Endothelial cell of umbilical vein (primary cell): ENCODE data around the gene COL8A1. TPM values are rescaled to one million over a fixed set of nuclear protein-coding genes. Genes with fewer than 3 reads are reported as not detected.

Source experiments
- BruUV-seq: library from RNA; stranded (reverse); fragments of 400-500 nt; replicated peaks from 2 replicates; lab custom pipeline; 2021; lab: Mats Ljungman, UMichigan
- CTCF ChIA-PET: fragments of 300-600, 350-600 bp; sonication (Branson Sonifier 250); formaldehyde crosslinking; loops from one replicate; lab custom pipeline; 2021; ENCODE audit warnings: antibody characterized with exemption, inconsistent platforms; lab: Charles Lee
- POLR2A ChIA-PET: fragments of 300-600, 350-600 bp; sonication (Branson Sonifier 250); formaldehyde crosslinking; loops from one replicate; lab custom pipeline; 2021; ENCODE audit warnings: antibody characterized with exemption, inconsistent platforms; lab: Charles Lee
- DNase-seq: peaks from one replicate; pipeline ENCODE4 v3.0.0-alpha.2; 2011; ENCODE audit warnings: low read depth, low spot score
- FAIRE-seq: peaks from 2 replicates; lab custom pipeline; 2011; peaks lifted over from hg19 to GRCh38; lab: Jason Lieb, UNC
- H2AFZ ChIP-seq: 2 replicates; pipeline ENCODE4 v1.6.0; 2012; ENCODE audit warnings: low read depth, low read length, control low read depth, inconsistent platforms
- H3K27ac ChIP-seq: 2 replicates; pipeline ENCODE4 v1.5.1; 2011; ENCODE audit warnings: low read depth, mild to moderate bottlenecking, control low read depth, low read length, moderate library complexity; ENCODE audit not compliant: insufficient read depth
- H3K27me3 ChIP-seq, 2 experiments: 2 replicates each; pipeline versions ENCODE4 v1.6.0 to v1.6.1; 2011; ENCODE audit warnings: low read length in 2 of 2, mixed read lengths in 1 of 2; ENCODE audit not compliant: control insufficient read depth in 2 of 2, insufficient read depth in 2 of 2
- H3K36me3 ChIP-seq, 2 experiments: 2 replicates in 1 of 2; 3 replicates in 1 of 2; pipeline ENCODE4 v1.5.1; 2011; ENCODE audit warnings: low read length in 2 of 2, mild to moderate bottlenecking in 1 of 2, moderate library complexity in 1 of 2; ENCODE audit not compliant: control insufficient read depth in 2 of 2, insufficient read depth in 2 of 2; ENCODE audit errors: extremely low read depth in 1 of 2
- H3K4me1 ChIP-seq: 3 replicates; pipeline ENCODE4 v1.5.1; 2011; ENCODE audit warnings: mild to moderate bottlenecking, low read length; ENCODE audit not compliant: control insufficient read depth, insufficient read depth; ENCODE audit errors: extremely low read depth
- H3K4me2 ChIP-seq: 2 replicates; pipeline ENCODE4 v1.6.1; 2011; ENCODE audit warnings: low read length, control low read depth, mixed read lengths; ENCODE audit not compliant: insufficient read depth
- H3K4me3 ChIP-seq, 3 experiments: fragments of 200-600 bp in 1 of 3; sonication (generic), shearing (Covaris generic) in 1 of 3; replicated peaks in 1 of 3; 2 replicates each; pipeline ENCODE4 v1.5.1; 2011 to 2016; ENCODE audit warnings: control low read depth in 3 of 3, low read length in 3 of 3, mild to moderate bottlenecking in 2 of 3, inconsistent platforms in 1 of 3, low read depth in 1 of 3, moderate library complexity in 1 of 3; ENCODE audit not compliant: insufficient read depth in 1 of 3
- H3K79me2 ChIP-seq: 2 replicates; pipeline ENCODE4 v1.6.0; 2012; ENCODE audit warnings: low read length, inconsistent platforms; ENCODE audit not compliant: control insufficient read depth, insufficient read depth
- H3K9ac ChIP-seq: replicated peaks from 2 replicates; pipeline ENCODE3; 2011; ENCODE audit warnings: low read length, control low read depth; ENCODE audit not compliant: insufficient read depth; ENCODE audit errors: extremely low read depth
- H3K9me1 ChIP-seq: replicated peaks from 3 replicates; pipeline ENCODE4 v1.6.0; 2011; ENCODE audit warnings: mild to moderate bottlenecking, low read length; ENCODE audit not compliant: control insufficient read depth, insufficient read depth; ENCODE audit errors: extremely low read depth
- H3K9me3 ChIP-seq: replicated peaks from 2 replicates; pipeline ENCODE4 v1.5.1; 2012; ENCODE audit warnings: low read length, inconsistent platforms; ENCODE audit not compliant: control insufficient read depth, insufficient read depth
- H4K20me1 ChIP-seq: replicated peaks from 2 replicates; pipeline ENCODE3; 2011; ENCODE audit warnings: mild to moderate bottlenecking, low read length; ENCODE audit not compliant: control insufficient read depth, insufficient read depth; ENCODE audit errors: extremely low read depth
- EZH2 ChIP-seq: IDR thresholded peaks from 2 replicates; pipeline ENCODE4 v1.6.1; 2012; ENCODE audit warnings: borderline replicate concordance, low read depth, mild to moderate bottlenecking, moderate library complexity, low read length, inconsistent platforms; ENCODE audit not compliant: severe bottlenecking
- FOS ChIP-seq: IDR thresholded peaks from 2 replicates; pipeline ENCODE4 v1.6.1; 2011; ENCODE audit warnings: mild to moderate bottlenecking, low read length, moderate library complexity, borderline replicate concordance; ENCODE audit not compliant: insufficient read depth
- GATA2 ChIP-seq: IDR thresholded peaks from 2 replicates; pipeline ENCODE4 v1.7.0; 2011; ENCODE audit warnings: low read depth, mild to moderate bottlenecking, moderate library complexity, mixed read lengths, low read length; ENCODE audit not compliant: insufficient read length, insufficient read depth
- JUN ChIP-seq: IDR thresholded peaks from 2 replicates; pipeline ENCODE4 v1.6.1; 2011; ENCODE audit warnings: borderline replicate concordance, low read depth; ENCODE audit not compliant: insufficient read length, insufficient read depth
- MYC ChIP-seq: IDR thresholded peaks from one replicate; pipeline ENCODE4 v1.6.1; 2011; ENCODE audit warnings: mild to moderate bottlenecking, low read depth, low read length
- POLR2A ChIP-seq: IDR thresholded peaks from 2 replicates; pipeline ENCODE4 v1.6.1; 2012; ENCODE audit warnings: low read depth, mild to moderate bottlenecking, control low read depth, low read length
- POLR2AphosphoS5 ChIP-seq: IDR thresholded peaks from 2 replicates; pipeline ENCODE4 v1.6.1; 2012; ENCODE audit warnings: low read depth, mild to moderate bottlenecking, control low read depth, low read length, moderate library complexity; ENCODE audit not compliant: insufficient read depth
- dilution Hi-C: fragments of 300-500 bp; cut with MboI; formaldehyde crosslinking; loops from one replicate; pipeline ENCODE4 v1.15.0; 2019; ENCODE audit warnings: low sequenced_read_pairs; ENCODE audit not compliant: extremely low pct_ligation_motif_present
- intact Hi-C: fragments of 100-400 bp; cut with micrococcal nuclease; formaldehyde crosslinking; loops from one replicate; pipeline ENCODE4 v1.10.0; 2022
- polyA plus RNA-seq, 4 experiments: library from polyadenylated mRNA; depleted of rRNA in 3 of 4; stranded (reverse) in 3 of 4; unstranded in 1 of 4; fragments of >200 nt; gene quantifications; 2 replicates each; pipeline versions ENCODE4 v1.2.1 to v1.2.3, GENCODE V29; 2011 to 2012; ENCODE audit warnings: missing spikeins in 1 of 4
- total RNA-seq: library from RNA; stranded (reverse); gene quantifications from 2 replicates; pipeline ENCODE4 v1.2.3, GENCODE V29; 2021
- TF ChIP-seq, protein P1 (sequence below), 2 donors: IDR thresholded peaks; 1 replicate in 1 of 2; 2 replicates in 1 of 2; pipeline ENCODE4 v1.5.1; 2011; ENCODE audit warnings: low read length in 2 of 2, mild to moderate bottlenecking in 2 of 2, moderate library complexity in 2 of 2, control low read depth in 1 of 2, inconsistent platforms in 1 of 2, low read depth in 1 of 2; ENCODE audit not compliant: insufficient read depth in 1 of 2; ENCODE audit errors: extremely low read depth in 1 of 2
- TF ChIP-seq, protein P2 (sequence below): IDR thresholded peaks from 2 replicates; pipeline ENCODE4 v1.6.1; 2011; ENCODE audit not compliant: insufficient read depth, insufficient read length

COL8A1 gene
- total and polyA plus RNA-seq, 2 donors (not counting 3 experiments of a cell fraction or from before 2014, with no cell fraction given) = 358 to 634 TPM

DNA sequence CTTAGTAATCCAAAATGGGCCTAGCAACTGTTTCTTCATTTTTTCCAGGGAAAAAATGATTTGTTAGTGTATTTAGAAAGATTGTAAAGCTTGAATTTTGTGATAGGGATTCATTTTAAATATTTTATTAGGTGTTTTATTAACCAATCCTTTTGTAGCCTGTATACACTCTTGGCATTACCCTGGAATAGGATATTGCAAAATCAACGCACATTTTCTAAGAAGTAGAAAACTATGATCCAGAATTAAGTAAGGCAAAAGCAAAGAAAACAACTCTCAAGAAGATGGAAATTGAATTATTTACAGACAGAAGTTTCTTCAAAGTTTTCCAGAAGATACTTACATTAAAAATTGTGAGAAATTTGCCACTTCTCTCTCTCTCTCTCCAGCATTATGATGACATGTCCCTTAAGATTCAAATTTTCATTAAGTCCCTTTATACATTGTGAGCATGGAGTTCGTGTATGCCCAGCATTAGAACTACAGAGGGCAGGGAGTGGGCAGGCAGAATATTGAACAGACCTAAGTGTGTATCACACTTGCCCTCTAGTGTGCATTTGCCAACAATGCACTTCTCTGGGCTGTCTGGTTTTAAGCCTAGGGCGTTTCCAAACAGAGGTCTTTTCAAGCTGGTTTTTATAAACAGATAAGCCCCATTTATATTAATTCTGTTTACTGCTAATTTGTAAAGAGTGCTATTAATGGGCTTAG lies 150.8 kb downstream of the COL8A1 start:
- Histone ChIP-seq H3K4me1 (no peaks in the 10 kb centered on the region), H3K9me3 (no peaks in the 10 kb centered on the region), H3K9me1 (no peaks in the 10 kb centered on the region), H3K9ac (no peak overlapping the region), H3K27ac (no peak overlapping the region), H3K4me3 (no peak overlapping the region), H3K27me3 (no peaks in the 10 kb centered on the region), H3K79me2 (no peaks in the 10 kb centered on the region), H2AFZ (no peak overlapping the region), H3K4me2 (no peak overlapping the region), H4K20me1 (no peaks in the 10 kb centered on the region), H3K36me3 (peaks cover 4 to 11% of the 10 kb centered on the region in 2 experiments)
- DNase-seq (peak; percentile 68), FAIRE-seq (peak; percentile 78)
- no TSS peak for BruUV-seq
- ChIA-PET CTCF (interaction anchor here (0.6 to 3.1 kb wide), 22 partner anchors 9 to 972 kb away, joined by 3 to 22 read pairs (median 3); partner anchors contain the start of gene CMSS1), POLR2A (no interaction called here)
- intact Hi-C loops (loop anchor here (1.0 to 2.0 kb wide), 2 partner anchors 675 to 766 kb away; no protein-coding TSS in a partner anchor), dilution Hi-C loops (no loop called here)
- TF ChIP-seq, protein P1, sequence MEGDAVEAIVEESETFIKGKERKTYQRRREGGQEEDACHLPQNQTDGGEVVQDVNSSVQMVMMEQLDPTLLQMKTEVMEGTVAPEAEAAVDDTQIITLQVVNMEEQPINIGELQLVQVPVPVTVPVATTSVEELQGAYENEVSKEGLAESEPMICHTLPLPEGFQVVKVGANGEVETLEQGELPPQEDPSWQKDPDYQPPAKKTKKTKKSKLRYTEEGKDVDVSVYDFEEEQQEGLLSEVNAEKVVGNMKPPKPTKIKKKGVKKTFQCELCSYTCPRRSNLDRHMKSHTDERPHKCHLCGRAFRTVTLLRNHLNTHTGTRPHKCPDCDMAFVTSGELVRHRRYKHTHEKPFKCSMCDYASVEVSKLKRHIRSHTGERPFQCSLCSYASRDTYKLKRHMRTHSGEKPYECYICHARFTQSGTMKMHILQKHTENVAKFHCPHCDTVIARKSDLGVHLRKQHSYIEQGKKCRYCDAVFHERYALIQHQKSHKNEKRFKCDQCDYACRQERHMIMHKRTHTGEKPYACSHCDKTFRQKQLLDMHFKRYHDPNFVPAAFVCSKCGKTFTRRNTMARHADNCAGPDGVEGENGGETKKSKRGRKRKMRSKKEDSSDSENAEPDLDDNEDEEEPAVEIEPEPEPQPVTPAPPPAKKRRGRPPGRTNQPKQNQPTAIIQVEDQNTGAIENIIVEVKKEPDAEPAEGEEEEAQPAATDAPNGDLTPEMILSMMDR (IDR thresholded peaks at IDR 0.05; ENCODE audit: extremely low read depth in 1 of 2, insufficient read depth in 1 of 2, low read depth in 1 of 2, low read length in 2 of 2) = peak; percentile 52 to 58
- no peak for TF ChIP-seq JUN

DNA sequence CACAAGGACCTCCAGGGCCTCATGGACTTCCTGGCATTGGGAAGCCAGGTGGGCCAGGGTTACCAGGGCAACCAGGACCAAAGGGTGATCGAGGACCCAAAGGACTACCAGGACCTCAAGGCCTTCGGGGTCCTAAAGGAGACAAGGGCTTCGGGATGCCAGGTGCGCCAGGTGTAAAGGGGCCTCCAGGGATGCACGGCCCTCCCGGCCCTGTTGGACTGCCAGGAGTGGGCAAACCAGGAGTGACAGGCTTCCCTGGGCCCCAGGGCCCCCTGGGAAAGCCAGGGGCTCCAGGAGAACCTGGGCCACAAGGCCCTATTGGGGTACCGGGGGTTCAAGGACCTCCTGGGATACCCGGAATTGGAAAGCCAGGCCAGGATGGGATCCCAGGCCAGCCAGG lies 156.1 kb downstream of the COL8A1 start:
- no peak overlapping the region for H3K4me2 ChIP-seq
- no peaks in the 10 kb centered on the region for H3K79me2 ChIP-seq
- H2AFZ ChIP-seq = no peak overlapping the region
- BruUV-seq = no TSS peak
- H3K4me3 ChIP-seq = no peak overlapping the region
- H3K27ac ChIP-seq = no peak overlapping the region
- no peaks in the 10 kb centered on the region for H3K27me3 ChIP-seq
- H4K20me1 ChIP-seq = no peaks in the 10 kb centered on the region
- TF ChIP-seq, protein P2, sequence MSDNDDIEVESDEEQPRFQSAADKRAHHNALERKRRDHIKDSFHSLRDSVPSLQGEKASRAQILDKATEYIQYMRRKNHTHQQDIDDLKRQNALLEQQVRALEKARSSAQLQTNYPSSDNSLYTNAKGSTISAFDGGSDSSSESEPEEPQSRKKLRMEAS = no peak
- TF ChIP-seq GATA2 = no peak
- TF ChIP-seq, protein P1 (IDR thresholded peaks at IDR 0.05; ENCODE audit: extremely low read depth in 1 of 2, insufficient read depth in 1 of 2, low read depth in 1 of 2, low read length in 2 of 2) = no peak
- TF ChIP-seq FOS = no peak
- no peak for TF ChIP-seq POLR2A
- no peak for TF ChIP-seq EZH2
- no peak for TF ChIP-seq JUN
- no peak for TF ChIP-seq MYC
- TF ChIP-seq POLR2AphosphoS5 = no peak
- dilution Hi-C loops = no loop called here
- intact Hi-C loops = no loop called here
- FAIRE-seq (no peak), DNase-seq (no peak)
- ChIA-PET CTCF (no interaction called here), POLR2A (no interaction called here)
- no peaks in the 10 kb centered on the region for H3K9me3 ChIP-seq
- peaks cover 11 to 17% of the 10 kb centered on the region in 2 experiments for H3K36me3 ChIP-seq
- no peak overlapping the region for H3K9ac ChIP-seq
- H3K4me1 ChIP-seq = no peaks in the 10 kb centered on the region
- H3K9me1 ChIP-seq = no peaks in the 10 kb centered on the region
